Sigmoid colon (tissue), 4 donors: Measurements from ENCODE around the gene WBP2.

Experiments used
- CTCF ChIP-seq, 4 experiments: fragments of 450-650 bp in 3 of 4; fragments of 200-600 bp in 1 of 4; IDR thresholded peaks; one replicate each; pipeline ENCODE4 v1.5.1; 2016 to 2019; ENCODE audit warnings: antibody characterized with exemption in 4 of 4, mild to moderate bottlenecking in 3 of 4, moderate library complexity in 2 of 4
- POLR2A ChIP-seq, 2 donors: fragments of 450-650 bp; IDR thresholded peaks; one replicate each; pipeline ENCODE4 v1.6.1; 2016; ENCODE audit warnings: antibody characterized with exemption in 2 of 2, mild to moderate bottlenecking in 2 of 2, moderate library complexity in 2 of 2
- POLR2AphosphoS5 ChIP-seq, 4 donors: sonication (generic); formaldehyde crosslinking; IDR thresholded peaks; one replicate each; pipeline ENCODE4 v1.6.1; 2017; ENCODE audit warnings: antibody characterized with exemption in 4 of 4

- TF ChIP-seq POLR2A (IDR thresholded peaks at IDR 0.05), result no peak
- no peak for TF ChIP-seq CTCF (IDR thresholded peaks at IDR 0.05)
- no peak for TF ChIP-seq POLR2AphosphoS5 (IDR thresholded peaks at IDR 0.05)
These were observed 30.5 kb downstream of the WBP2 start for GRCh38 chr17:75824666-75825065.
